ENCODE measurements around the gene FARSB. TPM values are rescaled to one million over a fixed set of nuclear protein-coding genes. Genes with fewer than 3 reads are reported as not detected.
A peak's percentile ranks its signal among the peaks of the same experiment; 100 is the strongest.

FARSB gene
- total and polyA plus RNA-seq, 4 donors, result 9.5 to 17.0 (median 15.5) TPM

DNA sequence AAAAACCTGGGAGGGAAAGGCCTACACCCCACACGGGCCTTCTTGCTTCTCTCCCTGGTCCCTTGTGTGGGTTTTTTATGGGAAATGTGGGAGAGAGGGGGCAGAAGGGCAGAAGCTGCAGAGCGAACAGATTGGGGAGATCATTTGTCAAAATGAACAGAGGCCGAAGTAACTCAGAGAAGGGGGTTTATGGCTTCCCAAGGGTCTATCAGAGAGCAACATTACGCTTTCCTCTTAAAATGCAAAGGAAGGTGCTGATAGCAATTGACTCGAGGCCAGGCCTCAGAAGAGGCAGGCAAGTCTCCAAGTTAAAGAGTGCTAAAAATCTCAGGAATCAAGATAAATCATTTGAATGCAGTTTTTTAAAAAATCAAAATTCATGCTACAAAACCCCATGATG, 130.1 kb downstream of the FARSB start:
- TF ChIP-seq, protein P1, sequence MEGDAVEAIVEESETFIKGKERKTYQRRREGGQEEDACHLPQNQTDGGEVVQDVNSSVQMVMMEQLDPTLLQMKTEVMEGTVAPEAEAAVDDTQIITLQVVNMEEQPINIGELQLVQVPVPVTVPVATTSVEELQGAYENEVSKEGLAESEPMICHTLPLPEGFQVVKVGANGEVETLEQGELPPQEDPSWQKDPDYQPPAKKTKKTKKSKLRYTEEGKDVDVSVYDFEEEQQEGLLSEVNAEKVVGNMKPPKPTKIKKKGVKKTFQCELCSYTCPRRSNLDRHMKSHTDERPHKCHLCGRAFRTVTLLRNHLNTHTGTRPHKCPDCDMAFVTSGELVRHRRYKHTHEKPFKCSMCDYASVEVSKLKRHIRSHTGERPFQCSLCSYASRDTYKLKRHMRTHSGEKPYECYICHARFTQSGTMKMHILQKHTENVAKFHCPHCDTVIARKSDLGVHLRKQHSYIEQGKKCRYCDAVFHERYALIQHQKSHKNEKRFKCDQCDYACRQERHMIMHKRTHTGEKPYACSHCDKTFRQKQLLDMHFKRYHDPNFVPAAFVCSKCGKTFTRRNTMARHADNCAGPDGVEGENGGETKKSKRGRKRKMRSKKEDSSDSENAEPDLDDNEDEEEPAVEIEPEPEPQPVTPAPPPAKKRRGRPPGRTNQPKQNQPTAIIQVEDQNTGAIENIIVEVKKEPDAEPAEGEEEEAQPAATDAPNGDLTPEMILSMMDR (IDR thresholded peaks at IDR 0.05; ENCODE audit: control extremely low read depth, extremely low read depth), result no peak
- Histone ChIP-seq H3K27ac (ENCODE audit: low read depth in 1 of 2, low read length in 1 of 2) (no peak overlapping the region), H3K9ac (ENCODE audit: insufficient read depth in 1 of 2, low read length in 2 of 2) (no peak overlapping the region), H3K9me3 (ENCODE audit: control insufficient read depth in 4 of 4, insufficient read depth in 3 of 4, low read length in 3 of 4) (peaks cover 0 to 4% (median under 1%) of the 10 kb centered on the region in 4 donors), H3K4me3 (no peak overlapping the region), H3K27me3 (ENCODE audit: control insufficient read depth in 3 of 3, insufficient read depth in 3 of 3, low read length in 2 of 3) (no peaks in the 10 kb centered on the region), H3K4me1 (ENCODE audit: control insufficient read depth in 5 of 5, insufficient read depth in 5 of 5, low read length in 5 of 5) (no peaks in the 10 kb centered on the region), H3K36me3 (ENCODE audit: control insufficient read depth in 4 of 4, insufficient read depth in 4 of 4, low read length in 4 of 4) (no peaks in the 10 kb centered on the region)
- DNase-seq (no peak), ATAC-seq (ENCODE audit: insufficient read depth, low FRiP score) (no peak)
- 73 to 82% methylated on average over 5 of the region's 5 CpGs for WGBS, 2 donors

DNA sequence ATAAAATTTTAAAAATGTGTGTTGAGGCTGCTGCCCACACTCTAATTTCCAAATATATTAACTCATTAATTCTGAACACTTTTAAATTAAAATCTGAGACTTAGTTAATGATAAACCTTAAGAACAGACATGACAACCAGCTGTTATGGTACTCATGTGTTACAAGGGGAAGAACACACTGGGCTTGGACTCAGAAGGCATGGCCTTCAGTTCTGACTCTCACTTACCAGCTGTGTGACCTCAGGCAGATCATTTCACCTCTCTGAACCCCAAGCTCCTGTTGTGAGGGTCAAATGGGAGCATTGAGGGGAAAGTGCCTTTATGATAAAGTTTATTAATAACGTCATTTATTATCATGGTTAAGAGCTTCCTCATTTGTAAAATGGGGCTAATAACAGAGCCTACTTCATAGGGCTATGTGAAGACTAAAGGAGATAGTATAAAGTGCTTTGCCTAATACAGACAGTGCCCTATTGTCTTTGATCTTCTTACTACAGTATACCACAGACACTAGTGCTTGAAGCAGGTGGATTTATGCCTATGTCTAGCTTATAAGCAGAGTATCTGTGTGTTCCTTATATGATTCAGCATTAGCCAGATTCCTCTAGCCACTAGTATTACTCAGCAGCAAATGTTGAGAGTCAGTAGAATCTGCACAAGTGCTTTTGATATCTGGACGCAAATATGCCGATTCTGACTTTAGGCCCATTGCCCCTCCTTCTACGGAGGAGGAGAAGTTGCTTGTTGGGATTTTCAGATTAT, 131.9 kb downstream of the FARSB start:
- no peaks in the 10 kb centered on the region for H3K36me3 ChIP-seq (ENCODE audit: control insufficient read depth in 4 of 4, insufficient read depth in 4 of 4, low read length in 4 of 4)
- no peaks in the 10 kb centered on the region for H3K4me1 ChIP-seq (ENCODE audit: control insufficient read depth in 5 of 5, insufficient read depth in 5 of 5, low read length in 5 of 5)
- 80 to 88% methylated on average over 4 of the region's 4 CpGs for WGBS, 2 donors
- peaks cover 0 to 1% (median 0%) of the 10 kb centered on the region in 4 donors for H3K9me3 ChIP-seq (ENCODE audit: control insufficient read depth in 4 of 4, insufficient read depth in 3 of 4, low read length in 3 of 4)
- no peak overlapping the region for H3K9ac ChIP-seq (ENCODE audit: insufficient read depth in 1 of 2, low read length in 2 of 2)
- no peaks in the 10 kb centered on the region for H3K27me3 ChIP-seq (ENCODE audit: control insufficient read depth in 3 of 3, insufficient read depth in 3 of 3, low read length in 2 of 3)
- H3K27ac ChIP-seq (ENCODE audit: low read depth in 1 of 2, low read length in 1 of 2), result no peak overlapping the region
- ATAC-seq (ENCODE audit: insufficient read depth, low FRiP score) (no peak), DNase-seq (peak in 1 of 3 donors; percentile 15)
- H3K4me3 ChIP-seq, result no peak overlapping the region
- TF ChIP-seq, protein P1 (IDR thresholded peaks at IDR 0.05; ENCODE audit: control extremely low read depth, extremely low read depth), result no peak

DNA sequence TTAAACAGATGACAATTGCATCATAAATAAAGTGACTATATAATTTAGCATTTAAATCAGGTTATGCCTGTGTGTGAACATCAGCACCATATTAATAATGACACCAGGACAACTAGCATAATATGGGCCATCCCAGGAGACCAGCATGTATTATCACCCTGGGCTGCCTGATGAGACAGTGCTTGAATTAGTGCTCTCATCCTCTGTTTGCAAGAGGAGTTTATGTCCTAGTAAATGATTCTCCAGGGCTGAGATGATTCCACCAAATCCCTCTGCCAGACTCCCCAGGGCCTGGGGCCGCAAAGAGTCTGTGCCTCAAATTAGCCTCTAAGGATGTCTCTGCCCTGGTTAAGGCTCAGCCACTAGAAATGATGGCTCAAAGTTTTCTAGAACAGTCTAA, 133.8 kb downstream of the FARSB start:
- H3K27me3 ChIP-seq (ENCODE audit: control insufficient read depth in 3 of 3, insufficient read depth in 3 of 3, low read length in 2 of 3), result no peaks in the 10 kb centered on the region
- peaks cover 0 to 1% (median 0%) of the 10 kb centered on the region in 4 donors for H3K9me3 ChIP-seq (ENCODE audit: control insufficient read depth in 4 of 4, insufficient read depth in 3 of 4, low read length in 3 of 4)
- DNase-seq, result no peak
- peaks cover 0 to 8% (median 0%) of the 10 kb centered on the region in 5 donors for H3K4me1 ChIP-seq (ENCODE audit: control insufficient read depth in 5 of 5, insufficient read depth in 5 of 5, low read length in 5 of 5)
- no peak overlapping the region for H3K27ac ChIP-seq (ENCODE audit: low read depth in 1 of 2, low read length in 1 of 2)
- H3K36me3 ChIP-seq (ENCODE audit: control insufficient read depth in 4 of 4, insufficient read depth in 4 of 4, low read length in 4 of 4), result no peaks in the 10 kb centered on the region
- WGBS, 2 donors, result 44 to 96% methylated on average over 1 of the region's 1 CpG
- TF ChIP-seq, protein P1 (IDR thresholded peaks at IDR 0.05; ENCODE audit: control extremely low read depth, extremely low read depth), result no peak
- H3K9ac ChIP-seq (ENCODE audit: insufficient read depth in 1 of 2, low read length in 2 of 2), result no peak overlapping the region
- H3K4me3 ChIP-seq, result no peak overlapping the region
- ATAC-seq (ENCODE audit: insufficient read depth, low FRiP score), result no peak
